Activated effector memory CD4-positive, alpha-beta T cell treated with anti-CD3 and anti-CD28 coated beads, Interleukin-2, amount 50 U/mL, for 16 hours (primary cell): ENCODE results near the gene IGFL2.
"Not testable (repeated sequence)": the region's sequence is repeated elsewhere in the genome, so short reads cannot be mapped to it uniquely, and the experiment has no call there.

ENCODE experiments used
- DNase-seq: peaks from one replicate; pipeline ENCODE4 v3.0.0-alpha.2; 2020

Gene IGFL2

DNA sequence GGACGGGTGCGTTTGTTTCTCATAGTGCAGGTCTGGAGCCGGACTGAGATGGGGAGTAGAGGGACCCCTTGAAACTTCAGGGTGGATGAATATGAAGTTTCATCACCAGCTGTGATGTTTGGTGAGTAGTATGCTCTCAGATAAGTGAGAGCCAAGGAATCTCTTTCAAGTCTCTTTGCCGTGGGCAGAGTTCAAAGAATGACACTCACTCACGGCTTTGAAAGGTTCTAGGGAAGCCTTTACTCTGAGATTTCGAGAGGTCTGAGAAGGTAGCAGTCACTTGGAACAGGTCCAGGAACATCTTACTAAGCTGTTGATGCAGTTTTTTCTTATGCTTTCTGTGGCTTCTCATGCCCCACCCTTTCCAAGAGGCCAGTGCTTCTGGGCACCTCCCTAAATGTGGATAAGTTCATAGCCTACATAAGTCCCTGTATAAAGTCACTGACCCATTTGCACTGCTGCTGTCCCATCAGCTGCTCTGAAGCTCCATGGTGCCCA lies at the start of gene IGFL2:
Gene IGFL2 (plus strand): TSS at position 448 of the 498 bp plus-strand sequence. CDS start 41 bp downstream, at position 489.
- DNase-seq, result no peak

- DNase-seq, result no peak
Observed at GRCh38 chr19:46100344-46100743, 47.7 kb upstream of the IGFL2 start.

GRCh38 chr19:46101293-46101692 lies 46.7 kb upstream of the IGFL2 start:
- no peak for DNase-seq

DNA sequence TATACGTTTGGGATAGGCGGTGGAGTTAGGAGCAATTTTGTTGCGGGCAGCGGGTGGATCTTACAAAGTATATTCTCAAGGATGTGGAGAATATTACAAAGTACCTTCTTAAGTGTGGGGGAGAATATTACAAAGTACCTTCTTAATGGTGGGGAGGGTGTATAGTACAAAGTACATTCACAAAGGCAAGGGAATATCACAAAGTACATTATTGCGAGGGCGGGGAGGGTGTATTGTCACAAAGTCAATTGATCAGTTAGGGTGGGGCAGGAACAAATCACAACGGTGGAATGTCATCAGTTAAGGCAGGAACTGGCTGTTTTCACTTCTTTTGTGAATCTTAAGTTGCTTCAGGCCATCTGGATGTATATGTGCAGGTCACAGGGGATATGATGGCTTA lies 45.7 kb upstream of the IGFL2 start:
- DNase-seq, result not testable (repeated sequence)

- no peak for DNase-seq
Observed at GRCh38 chr19:46107371-46107770, 40.7 kb upstream of the IGFL2 start.

- DNase-seq, result no peak
Observed at GRCh38 chr19:46109876-46110275, 38.2 kb upstream of the IGFL2 start.

DNA sequence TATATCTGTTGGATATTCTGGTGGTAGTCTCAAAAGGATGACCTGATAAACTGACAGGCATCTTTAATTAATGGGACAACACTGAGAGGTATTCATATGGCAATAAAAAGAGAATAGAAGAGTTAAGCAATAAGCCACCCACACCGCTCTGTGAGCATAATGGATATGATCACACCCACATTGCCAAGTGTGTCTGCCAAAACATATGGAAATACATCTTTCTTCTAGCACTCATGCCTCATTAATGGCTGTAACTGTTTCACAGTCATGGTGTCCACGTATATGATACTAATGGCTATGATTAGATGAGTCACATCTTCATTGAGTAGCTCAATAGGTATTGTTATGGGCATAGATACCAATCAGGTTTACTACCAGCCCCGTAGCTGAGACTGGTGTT lies 36.7 kb upstream of the IGFL2 start:
- no peak for DNase-seq

GRCh38 chr19:46112527-46112926 lies 35.5 kb upstream of the IGFL2 start:
- DNase-seq, result no peak

DNA sequence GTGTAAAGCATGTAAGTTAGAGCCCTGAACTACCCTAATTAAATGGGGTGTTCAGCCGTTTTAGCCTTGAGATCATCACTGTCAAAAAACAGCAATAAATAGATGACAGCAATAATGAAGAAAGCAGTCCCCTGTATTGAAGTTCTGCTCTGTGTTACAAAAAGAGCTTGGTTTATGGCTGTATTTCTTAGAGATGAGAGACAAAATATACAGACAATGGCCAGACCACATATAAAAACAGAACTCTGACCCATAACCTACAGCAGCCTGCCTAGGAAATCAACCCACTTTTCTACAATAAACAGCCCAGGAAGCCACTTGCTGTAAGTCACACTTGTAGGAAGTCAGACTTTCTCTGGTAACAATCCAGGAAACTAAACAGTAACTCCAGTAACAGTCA lies 34.3 kb upstream of the IGFL2 start:
- DNase-seq, result no peak

GRCh38 chr19:46115396-46116106 lies 32.5 kb upstream of the IGFL2 start:
- DNase-seq, result peak; percentile 69

DNA sequence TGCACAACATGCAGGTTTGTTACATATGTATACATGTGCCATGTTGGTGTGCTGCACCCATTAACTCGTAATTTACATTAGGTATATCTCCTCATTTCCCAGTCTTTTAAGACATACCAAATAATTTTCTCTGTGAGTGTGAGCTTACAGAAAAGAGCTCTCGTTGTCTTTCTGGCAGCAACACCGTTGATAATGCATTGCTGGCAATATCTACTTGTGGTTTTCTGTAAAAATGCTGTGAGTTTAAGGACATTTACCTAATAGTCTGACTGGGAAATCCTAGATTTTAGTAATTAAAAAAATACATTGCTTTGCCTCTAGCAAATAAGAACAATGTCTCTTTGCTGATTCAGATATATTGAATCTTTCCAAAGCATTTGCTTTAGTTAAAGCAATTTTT lies 31.9 kb upstream of the IGFL2 start:
- DNase-seq, result no peak

- no peak for DNase-seq
Observed at GRCh38 chr19:46118136-46118535, 29.9 kb upstream of the IGFL2 start.

DNA sequence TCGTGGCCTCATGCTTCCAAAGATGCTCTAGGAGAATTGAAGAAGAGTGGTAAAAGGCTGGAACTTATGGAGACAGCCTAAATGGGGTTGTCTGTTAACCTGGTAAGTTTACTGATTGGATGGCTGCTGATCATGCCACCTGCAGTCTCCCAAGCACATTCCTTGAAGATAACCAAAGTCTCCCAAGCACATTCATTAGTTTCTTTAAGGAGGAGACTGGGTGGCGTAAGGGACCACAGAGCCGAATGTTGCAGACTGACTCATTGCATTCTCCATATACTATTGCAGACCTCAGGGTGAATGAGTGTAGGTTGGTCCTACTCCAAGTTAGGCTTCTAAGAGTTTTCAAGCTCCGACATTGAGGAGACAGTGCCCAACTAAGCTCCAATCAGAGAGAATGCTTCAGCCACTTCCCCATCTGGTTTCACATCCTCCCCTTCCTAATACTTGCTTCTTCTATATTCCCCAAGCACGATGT lies 23.4 kb upstream of the IGFL2 start, which contains the start of gene IGFL3:
Gene IGFL3 (minus strand): TSS at position 51 of the 478 bp plus-strand sequence. CDS start 39 bp downstream, at position 12.
- DNase-seq, result no peak

GRCh38 chr19:46125447-46125846 lies 22.6 kb upstream of the IGFL2 start:
- no peak for DNase-seq

- no peak for DNase-seq
Observed at GRCh38 chr19:46126086-46126580, 21.9 kb upstream of the IGFL2 start.

DNA sequence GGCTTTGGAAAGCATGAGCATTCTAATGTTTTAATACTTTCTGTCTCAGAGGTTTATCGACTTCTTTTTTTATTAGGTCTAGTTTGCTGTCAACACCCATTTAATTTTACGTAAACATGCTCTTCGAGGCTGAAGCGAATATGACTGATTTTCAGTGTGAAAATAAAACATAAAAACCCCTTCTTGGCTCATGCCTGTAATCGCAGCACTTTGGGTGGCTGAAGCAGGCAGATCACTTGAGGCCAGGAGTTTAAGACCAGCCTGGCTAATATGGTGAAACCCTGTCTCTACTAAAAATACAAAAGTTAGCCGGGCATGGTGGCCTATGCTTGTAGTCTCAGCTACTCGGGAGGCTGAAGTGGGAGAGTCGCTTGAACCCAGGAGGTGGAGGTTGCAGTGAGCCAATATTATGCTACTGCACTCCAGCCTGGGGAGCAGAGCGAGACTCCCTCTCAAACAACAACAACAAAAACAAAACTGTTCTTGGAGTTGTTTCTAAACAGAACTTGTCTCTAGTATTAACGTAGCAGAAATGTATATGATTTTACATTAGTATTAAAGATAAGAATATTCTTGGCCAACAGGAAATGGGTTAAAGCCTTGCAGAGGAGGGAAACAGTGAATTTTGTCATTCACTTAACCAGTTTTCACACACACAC lies 16.4 kb upstream of the IGFL2 start:
- DNase-seq, result no peak

- no peak for DNase-seq
Observed at GRCh38 chr19:46132508-46133100, 15.4 kb upstream of the IGFL2 start.

GRCh38 chr19:46133101-46133627 lies 14.9 kb upstream of the IGFL2 start:
- DNase-seq, result no peak

DNA sequence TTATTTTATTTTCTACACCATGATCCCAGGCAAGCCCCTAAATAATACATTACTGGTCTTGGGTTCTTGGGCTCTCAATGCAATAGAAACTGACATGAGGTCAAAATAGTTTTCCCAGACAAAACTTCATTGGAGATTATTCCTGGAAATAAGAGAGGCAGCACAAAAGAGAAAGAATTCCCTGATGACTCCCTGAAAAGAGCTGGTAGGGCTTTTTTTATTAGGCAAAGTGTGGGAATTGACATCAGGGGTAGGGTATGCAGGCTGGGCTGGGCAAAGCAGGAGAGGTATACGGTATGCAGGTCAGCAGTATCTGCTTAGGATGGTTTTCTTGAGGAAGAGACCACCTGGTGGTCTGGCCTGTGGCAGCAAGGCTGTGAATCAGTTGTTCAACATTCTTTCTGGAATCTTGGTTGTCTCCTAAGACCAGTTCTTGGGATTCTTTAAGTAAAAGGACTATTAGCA lies 14.2 kb upstream of the IGFL2 start:
- no peak for DNase-seq

DNA sequence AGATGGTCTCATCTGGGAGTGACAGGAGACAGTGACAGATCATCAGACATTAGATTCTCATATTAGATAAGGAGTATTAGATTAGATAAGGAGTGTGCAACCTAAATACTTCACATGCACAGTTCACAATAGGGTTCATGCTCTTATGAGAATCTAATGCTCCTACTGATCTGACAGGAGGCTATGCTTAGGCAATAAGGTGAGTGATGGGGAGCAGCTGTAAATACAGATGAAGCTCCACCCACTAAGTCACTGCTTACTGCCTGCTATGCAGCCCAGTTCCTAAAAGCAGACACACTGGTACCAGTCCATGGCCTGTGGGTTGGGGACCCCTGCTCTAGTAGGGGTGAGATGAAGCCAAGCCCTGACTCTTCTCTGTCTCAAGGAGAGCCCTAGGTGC lies 13.5 kb upstream of the IGFL2 start:
- DNase-seq, result no peak

DNA sequence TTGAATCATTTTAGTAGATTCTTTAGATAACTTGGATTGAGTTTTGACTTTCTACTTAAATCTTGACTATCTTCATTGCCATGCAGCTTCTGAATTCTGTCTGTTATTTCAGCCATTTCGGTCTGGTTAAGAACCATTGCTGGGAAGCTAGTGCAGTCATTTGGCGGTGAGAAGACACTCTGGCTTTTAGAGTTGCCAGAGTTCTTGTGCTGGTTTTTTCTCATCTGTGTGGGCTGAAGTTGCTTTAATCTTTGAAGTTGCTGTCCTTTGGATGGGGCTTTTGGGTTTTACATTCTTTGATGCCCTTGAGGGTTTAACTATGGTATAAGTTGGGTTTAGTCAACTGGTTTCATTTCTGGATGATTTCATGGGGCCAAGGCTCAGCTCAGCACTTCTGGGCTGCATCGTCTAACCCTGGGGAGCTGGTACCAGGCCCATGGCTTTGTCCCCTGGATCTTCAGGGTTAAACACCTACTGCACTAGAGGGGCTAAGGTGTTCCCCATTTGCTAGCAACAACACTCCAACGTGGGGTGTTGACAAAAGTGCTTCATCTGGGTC lies 10.0 kb upstream of the IGFL2 start:
- DNase-seq, result no peak

DNA sequence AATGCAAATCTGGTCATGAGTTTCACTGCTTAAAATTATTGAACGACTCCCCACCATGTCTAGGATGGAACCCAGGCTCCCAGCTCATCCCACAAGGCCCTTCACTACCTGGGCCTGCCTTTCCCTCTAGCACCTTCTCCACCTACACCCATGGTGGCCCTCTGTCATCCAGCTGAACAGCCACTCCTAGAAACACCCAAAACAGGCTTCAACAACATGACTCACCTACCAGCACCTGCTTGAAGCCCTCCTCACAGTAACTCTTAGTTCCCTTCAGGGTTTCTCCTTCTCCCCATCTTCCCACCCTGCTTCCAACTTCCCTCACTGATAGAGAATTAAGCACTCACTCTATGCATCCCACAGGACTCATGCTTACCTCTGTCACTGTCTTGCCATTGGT lies 6.6 kb upstream of the IGFL2 start:
- DNase-seq, result no peak

GRCh38 chr19:46142294-46142693 lies 5.7 kb upstream of the IGFL2 start:
- DNase-seq, result no peak
